HG03432 (cell line): ENCODE data around the gene SLC26A6.

Source experiments
- ATAC-seq: cut with Tn5 transposase; IDR thresholded peaks from one replicate; pipeline ENCODE4 v1.9.1; 2021; ENCODE audit warnings: mild to moderate bottlenecking, moderate library complexity; ENCODE audit not compliant: unreplicated experiment

Gene SLC26A6

GRCh38 chr3:48600711-48601621, 34.3 kb downstream of the SLC26A6 start:
- ATAC-seq = no peak

- ATAC-seq = no peak
Measured at GRCh38 chr3:48599509-48600285, 35.6 kb downstream of the SLC26A6 start.

GRCh38 chr3:48599077-48599501, 36.2 kb downstream of the SLC26A6 start:
- ATAC-seq = no peak

- ATAC-seq = no peak
Measured at GRCh38 chr3:48598323-48599076, 36.8 kb downstream of the SLC26A6 start.

GRCh38 chr3:48597408-48597800, 37.9 kb downstream of the SLC26A6 start:
- no peak for ATAC-seq

- ATAC-seq = no peak
Measured at GRCh38 chr3:48596676-48597407, 38.4 kb downstream of the SLC26A6 start.

- ATAC-seq = no peak
Measured at GRCh38 chr3:48596157-48596556, 39.1 kb downstream of the SLC26A6 start.

GRCh38 chr3:48595526-48596121, 39.6 kb downstream of the SLC26A6 start:
- no peak for ATAC-seq

GRCh38 chr3:48595075-48595525, 40.2 kb downstream of the SLC26A6 start, which contains the start of gene COL7A1:
COL7A1 (minus strand) TSS chr3:48595329; CDS start chr3:48595159, 170 bp downstream.
- ATAC-seq = no peak

GRCh38 chr3:48594417-48595049, 40.7 kb downstream of the SLC26A6 start:
- ATAC-seq = no peak

- ATAC-seq = no peak
Measured at GRCh38 chr3:48593337-48593736, 41.9 kb downstream of the SLC26A6 start.

GRCh38 chr3:48592519-48593087, 42.7 kb downstream of the SLC26A6 start:
- ATAC-seq = no peak

GRCh38 chr3:48591886-48592518, 43.3 kb downstream of the SLC26A6 start:
- ATAC-seq = no peak

- ATAC-seq = no peak
Measured at GRCh38 chr3:48591436-48591835, 43.8 kb downstream of the SLC26A6 start.

GRCh38 chr3:48588230-48588629, 47.0 kb downstream of the SLC26A6 start:
- no peak for ATAC-seq

- no peak for ATAC-seq
Measured at GRCh38 chr3:48587686-48588085, 47.6 kb downstream of the SLC26A6 start.

- ATAC-seq = no peak
Measured at GRCh38 chr3:48585411-48585810, 49.9 kb downstream of the SLC26A6 start.

- no peak for ATAC-seq
Measured at GRCh38 chr3:48584836-48585235, 50.4 kb downstream of the SLC26A6 start.
